Fibroblast of skin of left biceps (primary cell): ENCODE results near the gene PTPRN2.
"Not testable (repeated sequence)": the region's sequence is repeated elsewhere in the genome, so short reads cannot be mapped to it uniquely, and the experiment has no call there.

Experiments used
- DNase-seq, 2 experiments: peaks; one replicate each; pipeline ENCODE4 v3.0.0-alpha.2; 2013; ENCODE audit warnings: low read depth in 2 of 2

PTPRN2 gene

GRCh38 chr7:157930926-157931466 is 656.6 kb downstream of the PTPRN2 start:
- no peak for DNase-seq

GRCh38 chr7:157930441-157930840 is 657.2 kb downstream of the PTPRN2 start:
- DNase-seq: no peak

- no peak for DNase-seq
Measured at GRCh38 chr7:157929671-157930070, 658.0 kb downstream of the PTPRN2 start.

- DNase-seq: no peak
Measured at GRCh38 chr7:157928808-157929425, 658.7 kb downstream of the PTPRN2 start.

- no peak for DNase-seq
Measured at GRCh38 chr7:157928171-157928794, 659.3 kb downstream of the PTPRN2 start.

GRCh38 chr7:157927313-157927925 is 660.2 kb downstream of the PTPRN2 start:
- DNase-seq: no peak

- no peak for DNase-seq
Measured at GRCh38 chr7:157926521-157927150, 661.0 kb downstream of the PTPRN2 start.

GRCh38 chr7:157926107-157926506 is 661.5 kb downstream of the PTPRN2 start:
- no peak for DNase-seq

- DNase-seq: no peak
Measured at GRCh38 chr7:157925383-157925875, 662.2 kb downstream of the PTPRN2 start.

GRCh38 chr7:157923903-157924630 is 663.6 kb downstream of the PTPRN2 start:
- no peak for DNase-seq

- no peak for DNase-seq
Measured at GRCh38 chr7:157922576-157922975, 665.0 kb downstream of the PTPRN2 start.

GRCh38 chr7:157918326-157919080 is 669.1 kb downstream of the PTPRN2 start:
- DNase-seq: no peak

GRCh38 chr7:157916946-157917640 is 670.5 kb downstream of the PTPRN2 start:
- no peak for DNase-seq

GRCh38 chr7:157910446-157910845 is 677.2 kb downstream of the PTPRN2 start:
- DNase-seq: no peak

GRCh38 chr7:157910045-157910444 is 677.6 kb downstream of the PTPRN2 start:
- DNase-seq: not testable (repeated sequence)

- no peak for DNase-seq
Measured at GRCh38 chr7:157909370-157909769, 678.3 kb downstream of the PTPRN2 start.

GRCh38 chr7:157908006-157908782 is 679.4 kb downstream of the PTPRN2 start:
- no peak for DNase-seq

- no peak for DNase-seq
Measured at GRCh38 chr7:157907091-157907490, 680.5 kb downstream of the PTPRN2 start.

- no peak for DNase-seq
Measured at GRCh38 chr7:157906583-157906982, 681.0 kb downstream of the PTPRN2 start.
